HepG2 (cell line): ENCODE results near the gene IP6K1. TPM values are rescaled to one million over a fixed set of nuclear protein-coding genes. Genes with fewer than 3 reads are reported as not detected.
A peak's percentile ranks its signal among the peaks of the same experiment; 100 is the strongest.

Experiments used
- CEBPZ ChIP-seq: IDR thresholded peaks from 2 replicates; pipeline ENCODE4 v1.6.1; 2012; ENCODE audit warnings: low read length, improper control_type of control experiment
- DPF2 ChIP-seq: sonication (generic); formaldehyde crosslinking; IDR thresholded peaks from 2 replicates; pipeline ENCODE4 v1.4.0; 2020; ENCODE audit warnings: mild to moderate bottlenecking, low read depth, missing genetic modification reagents, borderline replicate concordance
- EHMT2 ChIP-seq: fragments of 200-600 bp; sonication (generic); IDR thresholded peaks from 2 replicates; pipeline ENCODE4 v1.7.0; 2017; ENCODE audit warnings: antibody characterized with exemption, low read depth, low read length, borderline replicate concordance
- ETV6 ChIP-seq: sonication (generic); formaldehyde crosslinking; conservative IDR thresholded peaks from 2 replicates; pipeline ENCODE4 v1.4.0; 2020; ENCODE audit warnings: missing genetic modification reagents
- FOXJ3 ChIP-seq: sonication (generic); formaldehyde crosslinking; IDR thresholded peaks from 2 replicates; pipeline ENCODE4 v1.4.0; 2020; ENCODE audit warnings: missing genetic modification reagents, mild to moderate bottlenecking, borderline replicate concordance
- MTERF4 ChIP-seq: sonication (generic); formaldehyde crosslinking; IDR thresholded peaks from 2 replicates; pipeline ENCODE4 v1.8.0; 2023; ENCODE audit warnings: mild to moderate bottlenecking, missing genetic modification reagents
- MXI1 ChIP-seq: IDR thresholded peaks from 3 replicates; pipeline ENCODE4 v1.6.1; 2012; ENCODE audit warnings: low read depth, low read length, inconsistent platforms, borderline replicate concordance
- NR1H2 ChIP-seq: sonication (generic); formaldehyde crosslinking; IDR thresholded peaks from 2 replicates; pipeline ENCODE4 v1.8.1; 2022; ENCODE audit warnings: low read depth, missing genetic modification reagents, borderline replicate concordance
- PRDM10 ChIP-seq: sonication (generic); formaldehyde crosslinking; IDR thresholded peaks from 2 replicates; pipeline ENCODE4 v1.4.0; 2020; ENCODE audit warnings: low read depth, missing genetic modification reagents
- REL ChIP-seq: sonication (generic); formaldehyde crosslinking; conservative IDR thresholded peaks from 2 replicates; pipeline ENCODE4 v1.8.0; 2022; ENCODE audit warnings: mild to moderate bottlenecking, missing genetic modification reagents, moderate library complexity
- RXRA ChIP-seq: sonication (generic); formaldehyde crosslinking; IDR thresholded peaks from 2 replicates; pipeline ENCODE4 v1.5.1; 2020; ENCODE audit warnings: missing genetic modification reagents
- SKI ChIP-seq: fragments of 450-650 bp; IDR thresholded peaks from one replicate; pipeline ENCODE4 v1.6.1; 2018; ENCODE audit warnings: mild to moderate bottlenecking; ENCODE audit not compliant: partially characterized antibody
- WIZ ChIP-seq: sonication (generic); formaldehyde crosslinking; IDR thresholded peaks from 2 replicates; pipeline ENCODE4 v1.5.1; 2020; ENCODE audit warnings: mild to moderate bottlenecking, missing genetic modification reagents
- YY1 ChIP-seq: IDR thresholded peaks from 2 replicates; pipeline ENCODE4 v1.6.1; 2011; ENCODE audit warnings: low read length, low read depth, moderate library complexity, mild to moderate bottlenecking; ENCODE audit not compliant: insufficient read depth, insufficient replicate concordance
- ZNF12 ChIP-seq: sonication (generic); formaldehyde crosslinking; IDR thresholded peaks from 2 replicates; pipeline ENCODE4 v1.5.0; 2020; ENCODE audit warnings: missing genetic modification reagents
- ZNF709 ChIP-seq: sonication (generic); formaldehyde crosslinking; IDR thresholded peaks from 2 replicates; pipeline ENCODE4 v1.5.0; 2020; ENCODE audit warnings: mild to moderate bottlenecking, missing genetic modification reagents
- polyA plus RNA-seq, 8 experiments: library from polyadenylated mRNA; depleted of rRNA in 3 of 8; stranded (reverse) in 7 of 8; unstranded in 1 of 8; fragments of >200 nt; fragmentation: Illumina TruSeq in 4 of 8; extraction: Trizol in 4 of 8; gene quantifications; 2 replicates each; pipeline versions ENCODE4 v1.2.1 to v1.2.3, GENCODE V29; 2011 to 2016; ENCODE audit warnings: low read depth in 4 of 8, missing spikeins in 1 of 8, mixed read lengths in 1 of 8; ENCODE audit not compliant: insufficient read depth in 1 of 8
- total RNA-seq, 5 experiments: library from RNA; depleted of rRNA; stranded (reverse); fragments of >200 nt; fragmentation: Illumina TruSeq; extraction: Trizol; gene quantifications; 2 replicates each; pipeline ENCODE4 v1.2.3, GENCODE V29; 2016; ENCODE audit warnings: low read depth in 1 of 5
- TF ChIP-seq, protein P1 (sequence below): sonication (generic); formaldehyde crosslinking; IDR thresholded peaks from 2 replicates; pipeline ENCODE4 v1.5.1; 2020; ENCODE audit warnings: missing genetic modification reagents, mild to moderate bottlenecking, borderline replicate concordance
- TF ChIP-seq, protein P2 (sequence below): sonication (generic); formaldehyde crosslinking; IDR thresholded peaks from 2 replicates; pipeline ENCODE4 v1.4.0; 2020; ENCODE audit warnings: low read depth, mild to moderate bottlenecking, missing genetic modification reagents

IP6K1 gene
- total and polyA plus RNA-seq, 2 of the 13 experiments (the other 11 are each of a cell fraction or from before 2014, with no cell fraction given): 17.7 to 29.7 TPM

DNA sequence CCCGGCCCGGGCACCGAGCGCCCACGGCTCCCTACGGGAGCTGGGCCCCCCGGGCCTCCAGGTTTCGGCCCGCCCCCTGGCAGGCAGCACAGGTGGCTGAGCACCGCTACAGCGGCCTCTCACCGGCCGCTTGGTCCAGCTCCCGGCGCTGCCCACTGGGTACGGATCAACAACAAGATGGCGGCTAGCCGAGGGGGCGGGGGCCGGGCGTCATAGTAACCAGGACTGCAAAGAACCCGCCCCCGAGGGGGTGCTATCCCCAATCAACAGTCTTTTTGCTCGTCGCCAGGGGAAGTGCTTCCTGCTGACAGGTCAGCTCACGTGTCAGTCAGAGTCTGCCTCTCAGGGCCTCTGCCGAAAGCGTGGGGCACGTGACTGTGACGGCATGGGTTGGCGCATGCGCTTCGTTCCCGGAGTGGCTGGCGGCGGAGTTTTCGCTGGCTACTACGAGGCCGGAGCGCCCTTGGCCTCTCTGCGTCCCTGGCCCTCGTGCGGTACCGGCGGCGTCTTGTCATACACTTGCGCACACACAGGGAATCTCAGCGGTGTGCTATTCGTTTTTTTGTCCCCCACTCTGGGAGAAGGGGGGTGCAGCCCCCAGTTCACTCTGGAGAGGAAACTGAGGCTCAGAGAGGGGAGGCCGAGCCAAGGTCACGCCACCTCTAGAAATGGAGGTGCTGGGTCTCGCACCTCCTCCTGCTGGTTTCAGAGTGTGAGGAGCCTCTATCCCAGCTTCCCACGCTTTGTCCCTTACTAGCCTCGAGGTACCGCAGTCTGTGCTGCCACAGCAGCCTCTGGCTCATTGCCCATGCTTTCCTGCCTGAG is at the start of gene IP6K1 (continued):
- TF ChIP-seq PRDM10 (CRISPR knock-in tag) (no peak), EHMT2 (no peak), ETV6 (CRISPR knock-in tag) (no peak), NR1H2 (CRISPR knock-in tag) (no peak; the same call in 1 of the 2 replicates), ZNF709 (CRISPR knock-in tag) (0 out of 2 replicates have a peak, but pooled peaks have one; percentile 50), WIZ (CRISPR knock-in tag) (0 out of 2 replicates have a peak, but pooled peaks have one; percentile 5), MTERF4 (CRISPR knock-in tag) (peak; percentile 89; the same call in 1 of the 2 replicates), DPF2 (CRISPR knock-in tag) (no peak), REL (CRISPR knock-in tag) (peak; percentile 72; the same call in 1 of the 2 replicates), YY1 (peak; percentile 96), CEBPZ (no peak), ZNF12 (0 out of 2 replicates have a peak, but pooled peaks have one; percentile 11), MXI1 (peak; percentile 84; the same call in 1 of the 3 replicates), RXRA (peak; percentile 36; the same call in 1 of the 2 replicates), SKI (no peak), FOXJ3 (CRISPR knock-in tag) (0 out of 2 replicates have a peak, but pooled peaks have one; percentile 33)
- TF ChIP-seq, protein P1, sequence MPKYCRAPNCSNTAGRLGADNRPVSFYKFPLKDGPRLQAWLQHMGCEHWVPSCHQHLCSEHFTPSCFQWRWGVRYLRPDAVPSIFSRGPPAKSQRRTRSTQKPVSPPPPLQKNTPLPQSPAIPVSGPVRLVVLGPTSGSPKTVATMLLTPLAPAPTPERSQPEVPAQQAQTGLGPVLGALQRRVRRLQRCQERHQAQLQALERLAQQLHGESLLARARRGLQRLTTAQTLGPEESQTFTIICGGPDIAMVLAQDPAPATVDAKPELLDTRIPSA (CRISPR knock-in tag): no peak
- TF ChIP-seq, protein P2, sequence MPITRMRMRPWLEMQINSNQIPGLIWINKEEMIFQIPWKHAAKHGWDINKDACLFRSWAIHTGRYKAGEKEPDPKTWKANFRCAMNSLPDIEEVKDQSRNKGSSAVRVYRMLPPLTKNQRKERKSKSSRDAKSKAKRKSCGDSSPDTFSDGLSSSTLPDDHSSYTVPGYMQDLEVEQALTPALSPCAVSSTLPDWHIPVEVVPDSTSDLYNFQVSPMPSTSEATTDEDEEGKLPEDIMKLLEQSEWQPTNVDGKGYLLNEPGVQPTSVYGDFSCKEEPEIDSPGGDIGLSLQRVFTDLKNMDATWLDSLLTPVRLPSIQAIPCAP (CRISPR knock-in tag): no peak
